Measurements from ENCODE around the gene FEM1C. TPM values are rescaled to one million over a fixed set of nuclear protein-coding genes. Genes with fewer than 3 reads are reported as not detected.

The FEM1C gene
- total RNA-seq, 2 donors from 2014 or later = 23.2 to 31.0 TPM

GRCh38 chr5:115531787-115532367 lies 12.7 kb downstream of the FEM1C start:
- no peak for DNase-seq
- no peak for ATAC-seq
- intact Hi-C loops (cut with DNase I) = loop anchor here in 1 of 2 donors (10.0 kb wide), 1 partner anchor 67 kb away; no protein-coding TSS in a partner anchor

GRCh38 chr5:115531380-115531779 lies 13.2 kb downstream of the FEM1C start:
- no peak for DNase-seq
- peak in 1 of 2 donors; percentile 61 for ATAC-seq
- intact Hi-C loops (cut with DNase I) = loop anchor here in 1 of 2 donors (10.0 kb wide), 1 partner anchor 67 kb away; no protein-coding TSS in a partner anchor

GRCh38 chr5:115530426-115530825 lies 14.1 kb downstream of the FEM1C start:
- ATAC-seq = peak; percentile 47 to 65
- intact Hi-C loops (cut with DNase I) = loop anchor here in 1 of 2 donors (10.0 kb wide), 1 partner anchor 66 kb away; no protein-coding TSS in a partner anchor
- no peak for DNase-seq

- DNase-seq (no peak), ATAC-seq (no peak)
- intact Hi-C loops (cut with DNase I) = no loop called here
These were observed 18.0 kb downstream of the FEM1C start for GRCh38 chr5:115526604-115527003.

GRCh38 chr5:115524199-115524847 lies 20.3 kb downstream of the FEM1C start:
- no peak for DNase-seq
- intact Hi-C loops (cut with DNase I) = no loop called here
- ATAC-seq = no peak

GRCh38 chr5:115522832-115523403 lies 21.7 kb downstream of the FEM1C start:
- intact Hi-C loops (cut with DNase I) = no loop called here
- no peak for ATAC-seq
- DNase-seq = no peak

- ATAC-seq = no peak
- intact Hi-C loops (cut with DNase I) = no loop called here
- no peak for DNase-seq
These were observed 24.4 kb downstream of the FEM1C start for GRCh38 chr5:115520191-115520590.

- intact Hi-C loops (cut with DNase I) = no loop called here
- DNase-seq (no peak), ATAC-seq (peak in 1 of 2 donors; percentile 24)
These were observed 28.2 kb downstream of the FEM1C start for GRCh38 chr5:115516372-115516771.

GRCh38 chr5:115514220-115514619 lies 30.4 kb downstream of the FEM1C start:
- DNase-seq = no peak
- ATAC-seq = no peak

DNA sequence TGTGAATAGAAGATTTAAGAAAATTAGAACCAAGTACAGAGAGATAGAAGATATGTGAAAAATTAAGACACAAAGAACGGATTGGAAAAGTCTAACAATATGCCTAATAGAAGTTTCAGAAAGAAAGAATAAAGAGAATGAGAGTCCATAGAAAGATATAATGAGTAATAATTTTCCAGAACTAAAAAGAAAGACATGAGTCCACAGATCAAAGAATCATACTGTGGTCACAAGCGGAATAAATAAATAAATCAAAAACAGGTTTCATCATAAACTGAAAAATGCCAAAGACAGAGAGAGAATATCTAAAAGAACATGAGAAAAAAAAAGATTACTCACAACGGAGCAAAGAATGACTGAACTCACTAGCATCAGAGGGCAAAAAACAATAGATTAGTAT lies 32.9 kb downstream of the FEM1C start:
- intact Hi-C loops (cut with DNase I) = no loop called here
- no peak for DNase-seq
- ATAC-seq = no peak

More at GRCh38 chr5:115514220-115514619, 30.4 kb downstream of the FEM1C start:
- intact Hi-C loops (cut with DNase I) = no loop called here

- ATAC-seq (no peak), DNase-seq (no peak)
- intact Hi-C loops (cut with DNase I) = no loop called here
These were observed 34.4 kb downstream of the FEM1C start for GRCh38 chr5:115510145-115510645.

DNA sequence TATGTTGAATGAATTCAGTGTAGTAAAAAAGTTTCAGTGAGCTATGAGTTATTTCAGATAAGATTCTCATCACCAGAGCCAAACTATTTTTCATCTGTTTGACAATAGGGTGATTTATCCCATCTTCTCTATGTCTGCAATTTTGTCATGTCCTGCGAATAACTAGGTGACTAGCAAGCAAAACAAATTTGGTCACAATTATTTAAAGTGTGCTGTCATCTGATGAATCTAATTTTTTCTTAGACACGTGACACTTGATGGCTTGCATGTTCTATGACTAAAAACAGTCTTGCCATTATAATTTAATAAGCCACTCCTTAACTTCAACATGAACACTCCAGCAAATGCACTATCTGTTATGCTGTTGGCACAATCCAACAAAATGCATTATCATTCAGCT lies 35.0 kb downstream of the FEM1C start:
- no peak for DNase-seq
- no peak for ATAC-seq
- intact Hi-C loops (cut with DNase I) = no loop called here

GRCh38 chr5:115507681-115508080 lies 36.9 kb downstream of the FEM1C start:
- DNase-seq (no peak), ATAC-seq (peak in 1 of 2 donors; percentile 63)

DNA sequence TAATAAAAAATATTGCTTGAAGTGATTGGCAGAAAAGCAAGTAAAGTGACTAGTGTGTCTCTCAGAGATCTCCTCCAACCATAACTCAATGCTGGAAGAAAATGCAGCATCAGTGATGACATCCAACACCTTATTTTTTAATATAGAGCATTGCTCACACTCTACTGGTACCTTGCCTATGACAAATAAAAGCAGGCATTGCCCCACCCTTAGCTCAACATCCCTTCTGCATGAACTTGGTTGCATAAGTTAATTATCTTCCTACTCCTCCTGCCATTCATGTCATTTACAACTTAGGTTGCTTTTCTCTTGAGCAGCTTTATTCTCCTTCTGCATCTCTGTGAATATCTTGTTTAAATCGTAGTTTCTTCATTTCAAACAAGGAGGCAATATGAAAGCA lies 41.2 kb downstream of the FEM1C start:
- intact Hi-C loops (cut with DNase I) = no loop called here
- DNase-seq = no peak
- no peak for ATAC-seq

More at GRCh38 chr5:115507681-115508080, 36.9 kb downstream of the FEM1C start:
- intact Hi-C loops (cut with DNase I) = no loop called here

DNA sequence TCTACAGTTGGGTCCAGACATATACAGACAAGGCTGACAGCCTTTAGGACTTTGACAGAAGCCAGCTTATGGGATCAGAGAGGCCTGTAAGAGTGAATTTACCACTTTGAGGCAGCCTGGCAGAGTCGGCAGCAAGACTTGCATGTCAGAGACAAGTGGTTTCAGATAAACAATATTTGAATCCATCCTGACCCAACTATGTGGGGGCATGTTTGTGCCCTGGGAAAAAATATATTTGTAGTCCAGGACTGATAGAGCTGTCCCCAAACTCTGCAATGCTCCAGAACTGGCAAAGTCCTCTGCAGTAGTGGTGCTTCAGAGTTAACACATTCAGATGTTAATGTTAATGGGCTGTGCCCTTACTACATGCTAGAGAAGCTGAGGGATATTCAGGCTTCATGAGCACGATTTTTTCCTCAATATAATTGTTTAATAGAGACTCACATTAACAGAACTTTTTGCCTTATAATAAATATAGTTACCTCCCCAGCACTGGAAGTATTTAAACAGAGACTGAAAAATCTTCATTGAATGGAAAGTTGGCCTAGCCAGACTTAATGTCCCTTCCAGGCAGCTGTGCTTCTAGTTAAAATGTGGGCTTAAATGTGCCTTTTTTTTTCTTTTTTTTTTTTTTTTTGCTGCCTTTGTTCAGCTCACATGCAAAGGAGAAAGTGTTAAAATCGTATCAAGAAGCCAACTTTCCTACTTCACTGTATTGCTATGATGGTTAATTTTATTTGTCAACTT lies 42.9 kb downstream of the FEM1C start:
- ATAC-seq (peak in 1 of 2 donors; percentile 71), DNase-seq (no peak)
- intact Hi-C loops (cut with DNase I) = no loop called here

DNA sequence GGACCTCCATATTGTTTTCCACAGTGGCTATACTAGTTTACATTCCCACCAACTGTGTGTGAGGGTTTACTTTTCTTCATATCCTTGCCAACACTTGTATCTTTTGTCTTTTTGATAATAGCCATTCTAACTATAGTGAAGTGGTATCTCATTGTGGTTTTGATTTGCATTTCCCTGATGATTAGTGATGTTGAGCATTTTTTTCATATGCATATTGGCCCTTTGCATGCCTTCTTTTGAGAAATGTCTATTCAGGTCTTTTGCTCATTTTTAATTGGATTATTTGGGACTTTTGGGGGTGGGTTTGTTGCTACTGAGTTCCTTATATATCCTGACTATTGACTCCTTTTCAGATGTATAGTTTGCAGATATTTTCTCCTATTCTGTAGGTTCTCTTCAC lies 44.4 kb downstream of the FEM1C start:
- ATAC-seq (no peak), DNase-seq (no peak)
- intact Hi-C loops (cut with DNase I) = no loop called here

- ATAC-seq (peak in 1 of 2 donors; percentile 69), DNase-seq (no peak)
- intact Hi-C loops (cut with DNase I) = no loop called here
These were observed 47.5 kb downstream of the FEM1C start for GRCh38 chr5:115496936-115497576.

DNA sequence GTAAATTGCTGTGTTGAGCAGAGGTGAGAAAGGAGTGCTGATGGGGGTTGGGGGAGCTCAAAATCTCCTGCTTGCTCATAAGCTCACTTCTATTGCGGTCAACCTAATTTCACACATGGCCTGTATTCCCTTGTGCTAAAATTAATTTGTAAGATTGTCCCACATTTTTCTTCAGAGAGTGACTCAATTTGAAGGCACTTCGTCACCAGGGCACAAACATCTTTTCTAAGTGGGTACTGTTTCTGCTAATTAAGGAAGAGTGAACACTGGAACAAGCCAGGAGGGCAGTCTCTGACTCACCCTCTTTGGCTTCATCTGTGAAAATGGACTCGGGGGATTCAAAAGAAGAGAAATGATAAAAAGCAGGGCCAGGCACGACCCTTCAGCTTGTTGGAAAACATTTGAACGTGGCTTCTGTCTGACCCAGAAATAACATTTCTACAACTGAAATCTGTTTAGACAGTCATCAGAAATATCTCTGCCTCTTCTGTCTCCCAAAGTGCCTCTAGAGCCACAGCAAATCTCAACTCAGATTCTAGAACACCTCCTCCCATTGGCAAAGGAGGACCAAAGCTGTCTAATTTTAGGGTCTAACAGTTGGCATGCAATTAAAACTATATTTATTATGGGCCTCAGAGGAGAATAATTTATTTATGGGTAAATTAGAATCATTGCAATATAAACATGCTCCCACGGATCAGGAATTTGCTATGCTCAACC lies 49.8 kb downstream of the FEM1C start:
- DNase-seq = no peak
- peak; percentile 61 to 82 for ATAC-seq
- intact Hi-C loops (cut with DNase I) = no loop called here

- DNase-seq (no peak), ATAC-seq (no peak)
- intact Hi-C loops (cut with DNase I) = no loop called here
These were observed 54.0 kb downstream of the FEM1C start for GRCh38 chr5:115490596-115490995.
